Activated CD8-positive, alpha-beta memory T cell treated with anti-CD3 and anti-CD28 coated beads for 4 hours (primary cell): ENCODE measurements around the gene MIGA1.
"Not testable (repeated sequence)": the region's sequence is repeated elsewhere in the genome, so short reads cannot be mapped to it uniquely, and the experiment has no call there.

Experiments
- DNase-seq, 2 donors: peaks; one replicate each; pipeline ENCODE4 v3.0.0-alpha.2; 2020; ENCODE audit warnings: low read depth in 2 of 2

MIGA1 gene

GRCh38 chr1:77802026-77802425 lies 22.6 kb downstream of the MIGA1 start:
- DNase-seq: no peak

GRCh38 chr1:77803371-77803770 lies 23.9 kb downstream of the MIGA1 start:
- DNase-seq: no peak

- DNase-seq: not testable (repeated sequence)
Measured at GRCh38 chr1:77809787-77810462, 30.5 kb downstream of the MIGA1 start.

- not testable (repeated sequence) for DNase-seq
Measured at GRCh38 chr1:77811589-77811988, 32.1 kb downstream of the MIGA1 start.

- DNase-seq: no peak
Measured at GRCh38 chr1:77817368-77818209, 38.1 kb downstream of the MIGA1 start.

GRCh38 chr1:77820121-77820520 lies 40.7 kb downstream of the MIGA1 start:
- no peak for DNase-seq

- no peak for DNase-seq
Measured at GRCh38 chr1:77824079-77824478, 44.6 kb downstream of the MIGA1 start.

- no peak for DNase-seq
Measured at GRCh38 chr1:77824694-77825093, 45.2 kb downstream of the MIGA1 start.

- no peak for DNase-seq
Measured at GRCh38 chr1:77825131-77825709, 45.8 kb downstream of the MIGA1 start.

- DNase-seq: not testable (repeated sequence)
Measured at GRCh38 chr1:77826851-77827250, 47.4 kb downstream of the MIGA1 start.

- DNase-seq: no peak
Measured at GRCh38 chr1:77828098-77828497, 48.6 kb downstream of the MIGA1 start.

GRCh38 chr1:77829851-77830250 lies 50.4 kb downstream of the MIGA1 start:
- no peak for DNase-seq

- DNase-seq: no peak
Measured at GRCh38 chr1:77830946-77831345, 51.5 kb downstream of the MIGA1 start.

GRCh38 chr1:77831566-77831965 lies 52.1 kb downstream of the MIGA1 start:
- no peak for DNase-seq

GRCh38 chr1:77831976-77832711 lies 52.7 kb downstream of the MIGA1 start:
- no peak for DNase-seq

- no peak for DNase-seq
Measured at GRCh38 chr1:77832901-77833300, 53.5 kb downstream of the MIGA1 start.

- no peak for DNase-seq
Measured at GRCh38 chr1:77833521-77834100, 54.2 kb downstream of the MIGA1 start.

- DNase-seq: no peak
Measured at GRCh38 chr1:77834771-77835334, 55.4 kb downstream of the MIGA1 start.

GRCh38 chr1:77841574-77841973 lies 62.1 kb downstream of the MIGA1 start:
- no peak for DNase-seq

GRCh38 chr1:77845951-77846350 lies 66.5 kb downstream of the MIGA1 start:
- DNase-seq: no peak

- DNase-seq: no peak
Measured at GRCh38 chr1:77846966-77847365, 67.5 kb downstream of the MIGA1 start.
